ENCODE data around the gene GPR34. TPM values are rescaled to one million over a fixed set of nuclear protein-coding genes. Genes with fewer than 3 reads are reported as not detected.
"Not testable (repeated sequence)": the region's sequence is repeated elsewhere in the genome, so short reads cannot be mapped to it uniquely, and the experiment has no call there.

Gene GPR34
- total and polyA plus RNA-seq, 8 donors, result 3.4 to 20.6 (median 7.2) TPM

DNA sequence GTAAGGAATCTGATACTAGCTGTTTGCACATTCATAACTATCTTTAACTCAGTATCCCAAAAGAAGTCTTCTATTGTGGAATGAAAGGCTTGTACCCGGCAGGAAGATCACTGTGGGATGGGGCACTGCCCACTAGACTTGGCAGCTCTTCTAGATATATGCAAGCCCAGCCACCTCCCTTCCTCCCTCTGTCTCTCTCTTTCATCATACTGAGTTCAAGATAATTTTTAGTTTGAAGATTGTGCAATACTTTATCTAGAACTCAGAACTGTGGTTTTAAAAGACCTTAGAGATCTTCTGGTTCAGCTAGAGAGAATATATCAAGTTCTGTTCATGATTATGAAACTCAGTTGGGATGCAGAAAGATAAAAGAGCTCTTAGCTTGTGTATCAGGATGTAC lies 22.5 kb upstream of the GPR34 start:
- H3K9me3 ChIP-seq, result no peaks in the 10 kb centered on the region
- H3K27ac ChIP-seq, result no peak overlapping the region
- H3K4me1 ChIP-seq, result no peaks in the 10 kb centered on the region
- DNase-seq, result no peak
- intact Hi-C loops (cut with DNase I), result no loop called here
- peak; percentile 18 for ATAC-seq
- H3K36me3 ChIP-seq, result no peaks in the 10 kb centered on the region
- H3K4me3 ChIP-seq, result no peak overlapping the region
- H3K27me3 ChIP-seq, result peaks cover 0 to 3% of the 10 kb centered on the region in 2 donors
- TF ChIP-seq, protein P1, sequence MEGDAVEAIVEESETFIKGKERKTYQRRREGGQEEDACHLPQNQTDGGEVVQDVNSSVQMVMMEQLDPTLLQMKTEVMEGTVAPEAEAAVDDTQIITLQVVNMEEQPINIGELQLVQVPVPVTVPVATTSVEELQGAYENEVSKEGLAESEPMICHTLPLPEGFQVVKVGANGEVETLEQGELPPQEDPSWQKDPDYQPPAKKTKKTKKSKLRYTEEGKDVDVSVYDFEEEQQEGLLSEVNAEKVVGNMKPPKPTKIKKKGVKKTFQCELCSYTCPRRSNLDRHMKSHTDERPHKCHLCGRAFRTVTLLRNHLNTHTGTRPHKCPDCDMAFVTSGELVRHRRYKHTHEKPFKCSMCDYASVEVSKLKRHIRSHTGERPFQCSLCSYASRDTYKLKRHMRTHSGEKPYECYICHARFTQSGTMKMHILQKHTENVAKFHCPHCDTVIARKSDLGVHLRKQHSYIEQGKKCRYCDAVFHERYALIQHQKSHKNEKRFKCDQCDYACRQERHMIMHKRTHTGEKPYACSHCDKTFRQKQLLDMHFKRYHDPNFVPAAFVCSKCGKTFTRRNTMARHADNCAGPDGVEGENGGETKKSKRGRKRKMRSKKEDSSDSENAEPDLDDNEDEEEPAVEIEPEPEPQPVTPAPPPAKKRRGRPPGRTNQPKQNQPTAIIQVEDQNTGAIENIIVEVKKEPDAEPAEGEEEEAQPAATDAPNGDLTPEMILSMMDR (IDR thresholded peaks at IDR 0.05), result no peak

DNA sequence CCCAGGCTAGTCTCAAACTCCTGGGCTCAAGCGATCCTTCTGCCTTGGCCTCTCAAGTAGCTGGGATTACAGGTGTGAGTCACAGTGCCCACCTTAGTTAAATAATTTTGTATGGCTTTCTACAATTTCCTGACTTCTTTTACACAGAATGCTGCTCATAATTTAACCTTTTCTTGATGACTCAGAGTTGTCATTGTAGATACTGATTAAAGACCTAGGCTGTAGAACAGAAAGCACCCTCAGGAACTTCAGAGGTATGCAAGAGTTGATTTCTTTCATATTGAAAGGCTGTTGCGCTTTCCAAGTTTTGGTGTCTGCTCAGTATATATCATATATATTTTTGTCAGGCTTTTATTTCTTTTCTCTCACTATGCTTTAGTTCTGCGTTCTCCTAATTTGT lies 21.1 kb upstream of the GPR34 start:
- no peak for ATAC-seq
- peaks cover 0 to 3% of the 10 kb centered on the region in 2 donors for H3K27me3 ChIP-seq
- H3K27ac ChIP-seq, result no peak overlapping the region
- TF ChIP-seq, protein P1 (IDR thresholded peaks at IDR 0.05), result no peak
- no peaks in the 10 kb centered on the region for H3K36me3 ChIP-seq
- DNase-seq, result no peak
- intact Hi-C loops (cut with DNase I), result no loop called here
- H3K9me3 ChIP-seq, result no peaks in the 10 kb centered on the region
- no peak overlapping the region for H3K4me3 ChIP-seq
- no peaks in the 10 kb centered on the region for H3K4me1 ChIP-seq

DNA sequence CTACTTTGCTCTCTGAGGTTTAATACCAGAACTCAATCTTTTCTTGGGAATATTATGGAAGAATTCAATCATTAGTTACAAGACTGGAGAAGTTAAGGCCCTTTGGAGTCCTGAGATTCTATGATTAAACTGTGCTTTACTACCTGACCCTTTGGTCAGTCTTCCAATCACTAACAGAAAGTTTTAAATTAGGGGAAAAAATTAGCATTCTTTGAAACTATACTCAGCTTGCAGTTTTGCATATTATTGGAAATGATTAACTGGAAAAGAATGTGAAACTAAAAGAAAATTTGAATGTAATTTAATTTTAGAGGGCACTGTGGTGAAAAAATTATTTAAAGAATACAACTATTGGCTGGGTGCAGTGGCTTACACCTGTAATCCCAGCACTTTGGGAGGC lies 18.7 kb upstream of the GPR34 start:
- DNase-seq, result no peak
- no peaks in the 10 kb centered on the region for H3K9me3 ChIP-seq
- H3K4me1 ChIP-seq, result no peaks in the 10 kb centered on the region
- TF ChIP-seq, protein P1 (IDR thresholded peaks at IDR 0.05), result no peak
- ATAC-seq, result no peak
- no peak overlapping the region for H3K4me3 ChIP-seq
- intact Hi-C loops (cut with DNase I), result no loop called here
- no peaks in the 10 kb centered on the region for H3K27me3 ChIP-seq
- no peak overlapping the region for H3K27ac ChIP-seq
- no peaks in the 10 kb centered on the region for H3K36me3 ChIP-seq

DNA sequence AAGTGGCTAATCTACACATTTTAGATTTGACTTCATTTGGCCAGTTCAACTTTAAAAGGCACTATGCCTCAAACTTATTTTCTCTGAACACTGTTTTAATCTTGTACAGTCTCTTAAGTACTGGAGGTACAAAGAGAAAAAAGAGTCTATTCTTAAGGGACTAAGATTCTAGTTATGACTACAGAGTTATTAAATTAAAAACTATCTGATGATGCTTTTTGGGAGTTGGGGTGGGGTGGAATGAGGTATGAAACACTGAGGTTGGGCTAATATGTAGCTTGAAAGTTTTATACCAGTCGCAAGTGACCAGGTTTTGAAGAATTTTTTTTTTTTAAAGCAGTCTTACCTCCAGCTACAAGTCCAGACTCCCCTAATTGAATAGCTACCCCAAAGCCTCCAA lies 17.7 kb upstream of the GPR34 start:
- H3K9me3 ChIP-seq, result no peaks in the 10 kb centered on the region
- H3K4me3 ChIP-seq, result no peak overlapping the region
- DNase-seq (no peak), ATAC-seq (no peak)
- H3K4me1 ChIP-seq, result no peaks in the 10 kb centered on the region
- no peaks in the 10 kb centered on the region for H3K36me3 ChIP-seq
- intact Hi-C loops (cut with DNase I), result no loop called here
- H3K27ac ChIP-seq, result no peak overlapping the region
- H3K27me3 ChIP-seq, result no peaks in the 10 kb centered on the region
- TF ChIP-seq, protein P1 (IDR thresholded peaks at IDR 0.05), result no peak

DNA sequence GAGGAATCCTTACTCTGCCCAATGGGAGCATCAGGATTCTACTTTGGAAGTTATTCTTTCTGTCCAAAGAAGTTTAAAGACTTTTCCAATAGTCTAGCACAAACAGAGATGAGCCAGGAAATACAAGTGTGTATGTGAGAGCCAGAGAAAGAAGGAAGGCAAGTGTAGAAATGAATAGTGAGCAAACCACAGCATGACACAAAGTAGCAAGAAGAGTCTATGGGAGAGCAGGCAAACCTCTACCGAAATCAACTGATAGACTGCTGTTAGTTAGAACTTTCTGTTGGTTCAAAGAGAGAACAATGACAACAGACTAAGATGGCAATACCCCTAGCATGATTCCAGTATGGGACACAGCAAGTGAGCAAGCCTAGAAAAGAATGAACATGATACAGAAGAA lies 16.1 kb upstream of the GPR34 start:
- ATAC-seq (no peak), DNase-seq (no peak)
- intact Hi-C loops (cut with DNase I), result no loop called here
- Histone ChIP-seq H3K9me3 (no peaks in the 10 kb centered on the region), H3K4me1 (no peaks in the 10 kb centered on the region), H3K27ac (no peak overlapping the region), H3K4me3 (no peak overlapping the region), H3K27me3 (no peaks in the 10 kb centered on the region), H3K36me3 (no peaks in the 10 kb centered on the region)
- TF ChIP-seq, protein P1 (IDR thresholded peaks at IDR 0.05), result no peak

DNA sequence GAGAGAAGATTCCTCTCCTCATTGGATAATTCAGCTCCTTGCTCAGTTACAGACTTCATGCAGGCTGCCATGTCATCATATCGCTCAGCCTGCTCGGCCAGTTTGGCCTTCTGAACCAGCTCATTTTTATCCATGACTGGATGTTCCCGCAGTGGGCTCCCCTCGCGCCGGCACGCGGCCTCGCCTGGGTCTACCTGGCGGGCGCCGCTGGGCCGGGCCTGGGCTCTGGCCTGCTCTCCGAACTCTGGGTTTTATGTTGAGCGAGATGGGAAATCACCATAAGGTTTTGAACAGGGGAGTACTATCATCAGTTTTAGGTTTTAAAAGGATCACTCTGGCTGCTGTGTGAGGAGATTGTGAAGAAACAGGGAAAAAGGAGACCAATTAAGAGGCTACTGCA lies 12.4 kb upstream of the GPR34 start:
- intact Hi-C loops (cut with DNase I); ATAC-seq: not testable (repeated sequence)

More for the DNA sequence above, 12.4 kb upstream of the GPR34 start:
- not testable (repeated sequence) for H3K4me3 ChIP-seq, H3K4me1 ChIP-seq, DNase-seq, H3K36me3 ChIP-seq, H3K27me3 ChIP-seq, H3K27ac ChIP-seq, H3K9me3 ChIP-seq

Data from left lung (tissue), 10 donors.